HL-60 (cell line): ENCODE measurements around the gene ARSJ.

Source experiments
- CTCF ChIP-seq: IDR thresholded peaks from one replicate; pipeline ENCODE4 v1.5.1; 2011; ENCODE audit warnings: low read length, control low read depth, inconsistent platforms; ENCODE audit not compliant: insufficient read depth
- POLR2AphosphoS5 ChIP-seq: IDR thresholded peaks from 2 replicates; pipeline ENCODE4 v1.6.1; 2012; ENCODE audit warnings: low read depth
- REST ChIP-seq: IDR thresholded peaks from 2 replicates; pipeline ENCODE4 v1.6.1; 2012; ENCODE audit warnings: low read depth; ENCODE audit not compliant: insufficient replicate concordance
- SPI1 ChIP-seq: IDR thresholded peaks from 2 replicates; pipeline ENCODE4 v1.6.1; 2012; ENCODE audit warnings: low read depth, mild to moderate bottlenecking, borderline replicate concordance

GRCh38 chr4:113885291-113885690 is 94.2 kb downstream of the ARSJ start:
- TF ChIP-seq POLR2AphosphoS5 (no peak), CTCF (no peak), SPI1 (no peak), REST (no peak)
